ENCODE data around the gene UBL5.

Gene UBL5

DNA sequence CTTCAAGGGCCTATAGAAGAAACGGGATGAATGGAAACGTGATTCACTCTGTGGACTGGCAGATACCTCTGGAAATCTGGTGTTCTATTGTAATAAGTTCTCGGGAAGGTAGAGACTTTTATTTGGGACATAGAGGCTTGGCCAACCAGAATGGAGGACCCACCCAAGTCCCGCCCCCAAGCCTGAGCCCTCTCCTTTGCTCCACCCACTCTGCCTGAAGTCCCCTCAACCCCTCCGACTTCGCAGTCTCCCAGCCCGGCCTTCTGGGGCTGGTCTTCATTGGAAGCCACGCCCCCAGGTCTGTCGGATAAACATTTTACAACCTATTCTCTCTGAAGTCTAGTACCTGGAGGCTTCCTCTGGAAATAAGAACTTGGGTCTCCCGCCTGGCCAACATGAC is 25.7 kb upstream of the UBL5 start:
- Histone ChIP-seq H4K8ac (ENCODE audit: low read depth, low read length) (no peak overlapping the region), H2BK5ac (ENCODE audit: low read length) (no peak overlapping the region), H3K27me3 (ENCODE audit: insufficient read depth, low read length, poor library complexity) (no peaks in the 10 kb centered on the region), H2BK120ac (ENCODE audit: low read depth, low read length) (no peak overlapping the region), H3K4me3 (ENCODE audit: low read length) (no peak overlapping the region), H3K23ac (ENCODE audit: low read length) (no peak overlapping the region), H3K4me2 (ENCODE audit: low read length) (no peak overlapping the region), H3K79me1 (ENCODE audit: low read length) (no peaks in the 10 kb centered on the region), H2AK5ac (ENCODE audit: low read length) (no peak overlapping the region), H3K4ac (ENCODE audit: low read depth, low read length) (no peak overlapping the region), H3K9ac (ENCODE audit: low read length) (no peak overlapping the region), H3K27ac (ENCODE audit: low read depth, low read length) (no peak overlapping the region), H3K79me2 (ENCODE audit: control insufficient read depth, insufficient read depth, low read length) (no peaks in the 10 kb centered on the region), H2BK15ac (replicated peaks; ENCODE audit: low read depth) (no peak overlapping the region), H3K56ac (ENCODE audit: low read length) (no peak overlapping the region), H4K5ac (ENCODE audit: low read length) (no peak overlapping the region), H3K36me3 (ENCODE audit: control insufficient read depth, insufficient read depth, low read length) (peaks cover 3% of the 10 kb centered on the region), H3K4me1 (ENCODE audit: control insufficient read depth, low read depth, low read length) (no peaks in the 10 kb centered on the region), H3K18ac (ENCODE audit: low read length) (no peak overlapping the region)
- DNase-seq = peak; percentile 45
- no CpG with 5 or more reads among the region's 10 CpGs for WGBS (ENCODE audit: extremely low coverage, insufficient coverage, low lambda C conversion rate)

- no CpG with 5 or more reads among the region's 3 CpGs for WGBS (ENCODE audit: extremely low coverage, insufficient coverage, low lambda C conversion rate)
- Histone ChIP-seq H4K8ac (ENCODE audit: low read depth, low read length) (no peak overlapping the region), H3K23ac (ENCODE audit: low read length) (no peak overlapping the region), H3K4me3 (ENCODE audit: low read length) (no peak overlapping the region), H3K27ac (ENCODE audit: low read depth, low read length) (no peak overlapping the region), H3K27me3 (ENCODE audit: insufficient read depth, low read length, poor library complexity) (no peaks in the 10 kb centered on the region), H3K36me3 (ENCODE audit: control insufficient read depth, insufficient read depth, low read length) (peaks cover 13% of the 10 kb centered on the region), H2AK5ac (ENCODE audit: low read length) (no peak overlapping the region), H2BK5ac (ENCODE audit: low read length) (no peak overlapping the region), H3K18ac (ENCODE audit: low read length) (no peak overlapping the region), H3K4me1 (ENCODE audit: control insufficient read depth, low read depth, low read length) (no peaks in the 10 kb centered on the region), H3K79me1 (ENCODE audit: low read length) (no peaks in the 10 kb centered on the region), H3K79me2 (ENCODE audit: control insufficient read depth, insufficient read depth, low read length) (no peaks in the 10 kb centered on the region), H3K9ac (ENCODE audit: low read length) (no peak overlapping the region), H2BK15ac (replicated peaks; ENCODE audit: low read depth) (no peak overlapping the region), H3K4ac (ENCODE audit: low read depth, low read length) (no peak overlapping the region), H4K5ac (ENCODE audit: low read length) (no peak overlapping the region), H3K4me2 (ENCODE audit: low read length) (no peak overlapping the region), H3K56ac (ENCODE audit: low read length) (no peak overlapping the region), H2BK120ac (ENCODE audit: low read depth, low read length) (no peak overlapping the region)
- no peak for DNase-seq
Observed at GRCh38 chr19:9806803-9807202, 20.9 kb upstream of the UBL5 start.

DNA sequence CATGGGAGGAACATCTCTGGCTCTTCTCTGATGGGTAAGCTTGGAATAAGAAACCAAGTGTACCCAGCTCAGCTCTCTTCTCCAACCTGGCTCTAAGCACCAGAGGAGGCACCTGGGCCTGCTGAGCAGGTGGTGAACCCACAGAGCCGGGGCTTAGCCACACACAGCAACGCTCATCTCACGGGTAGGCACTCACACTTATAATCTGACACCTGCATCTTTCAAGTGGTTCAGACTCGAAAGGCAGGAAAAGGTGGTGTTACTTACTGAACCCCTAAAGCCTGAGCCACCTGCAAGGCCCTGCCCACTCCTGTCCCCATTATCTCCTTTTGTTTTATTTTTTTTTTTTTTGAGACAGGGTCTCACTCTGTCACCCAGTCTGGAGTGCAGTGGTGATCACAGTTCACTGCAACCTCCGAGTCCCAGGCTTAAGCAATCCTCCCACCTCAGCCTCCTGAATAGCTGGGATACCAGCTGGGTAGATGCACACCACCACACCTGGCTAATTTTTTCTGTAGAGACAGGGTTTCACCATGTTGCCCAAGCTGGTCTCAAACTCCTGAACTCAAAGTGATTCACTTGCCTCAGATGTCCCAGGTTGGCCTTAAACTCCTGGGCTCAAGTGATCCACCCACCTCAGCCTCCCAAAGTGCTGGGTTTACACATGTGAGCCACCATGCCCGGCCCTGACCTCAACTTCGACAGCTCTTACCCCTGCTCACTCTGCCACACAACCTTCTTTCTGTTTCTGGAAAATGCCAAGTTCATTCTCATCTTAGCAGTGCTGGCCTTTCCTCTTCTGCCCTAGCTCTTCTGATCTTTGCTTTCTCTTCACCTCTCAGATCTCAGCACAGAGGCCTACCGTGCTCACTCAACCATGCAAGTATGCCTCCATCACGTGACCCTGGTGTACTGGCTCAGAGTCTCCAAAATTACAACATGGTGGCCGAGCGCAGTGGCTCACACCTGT is 18.6 kb upstream of the UBL5 start:
- Histone ChIP-seq H3K23ac (ENCODE audit: low read length) (no peak overlapping the region), H2BK120ac (ENCODE audit: low read depth, low read length) (no peak overlapping the region), H3K79me1 (ENCODE audit: low read length) (no peaks in the 10 kb centered on the region), H3K79me2 (ENCODE audit: control insufficient read depth, insufficient read depth, low read length) (no peaks in the 10 kb centered on the region), H3K27ac (ENCODE audit: low read depth, low read length) (no peak overlapping the region), H3K36me3 (ENCODE audit: control insufficient read depth, insufficient read depth, low read length) (peaks cover 11% of the 10 kb centered on the region), H3K27me3 (ENCODE audit: insufficient read depth, low read length, poor library complexity) (no peaks in the 10 kb centered on the region), H4K5ac (ENCODE audit: low read length) (no peak overlapping the region), H4K8ac (ENCODE audit: low read depth, low read length) (no peak overlapping the region), H3K9ac (ENCODE audit: low read length) (no peak overlapping the region), H2BK5ac (ENCODE audit: low read length) (no peak overlapping the region), H3K4ac (ENCODE audit: low read depth, low read length) (no peak overlapping the region), H3K18ac (ENCODE audit: low read length) (no peak overlapping the region), H3K4me2 (ENCODE audit: low read length) (no peak overlapping the region), H3K4me1 (ENCODE audit: control insufficient read depth, low read depth, low read length) (no peaks in the 10 kb centered on the region), H3K4me3 (ENCODE audit: low read length) (no peak overlapping the region), H2BK15ac (replicated peaks; ENCODE audit: low read depth) (no peak overlapping the region), H3K56ac (ENCODE audit: low read length) (no peak overlapping the region), H2AK5ac (ENCODE audit: low read length) (no peak overlapping the region)
- no CpG with 5 or more reads among the region's 11 CpGs for WGBS (ENCODE audit: extremely low coverage, insufficient coverage, low lambda C conversion rate)
- no peak for DNase-seq

DNA sequence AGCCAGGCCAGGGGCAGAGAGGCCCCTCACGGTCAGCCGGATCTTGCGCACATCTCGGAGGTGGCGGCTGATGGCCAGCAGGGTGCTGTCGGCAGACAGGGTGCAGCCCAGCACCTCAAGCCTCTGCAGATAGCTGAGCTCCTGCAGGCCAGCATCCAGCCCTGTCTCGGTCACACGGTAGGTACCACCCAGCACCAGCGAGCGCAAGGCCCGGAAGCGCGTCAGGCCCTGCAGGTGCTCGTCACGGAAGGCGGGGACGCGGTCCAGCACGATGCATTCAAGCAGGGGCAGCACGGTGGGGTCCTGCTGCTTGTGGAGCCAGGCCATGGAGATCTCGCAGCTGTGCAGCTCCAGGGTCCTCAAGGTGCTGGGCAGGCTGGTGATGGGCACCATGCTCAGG is 16.6 kb upstream of the UBL5 start:
- Histone ChIP-seq H3K36me3 (ENCODE audit: control insufficient read depth, insufficient read depth, low read length) (peaks cover 11% of the 10 kb centered on the region), H3K4me3 (ENCODE audit: low read length) (no peak overlapping the region), H3K56ac (ENCODE audit: low read length) (no peak overlapping the region), H3K4me2 (ENCODE audit: low read length) (no peak overlapping the region), H3K4ac (ENCODE audit: low read depth, low read length) (no peak overlapping the region), H2BK120ac (ENCODE audit: low read depth, low read length) (no peak overlapping the region), H3K18ac (ENCODE audit: low read length) (no peak overlapping the region), H4K5ac (ENCODE audit: low read length) (no peak overlapping the region), H3K27ac (ENCODE audit: low read depth, low read length) (no peak overlapping the region), H2AK5ac (ENCODE audit: low read length) (no peak overlapping the region), H2BK5ac (ENCODE audit: low read length) (no peak overlapping the region), H3K9ac (ENCODE audit: low read length) (no peak overlapping the region), H3K23ac (ENCODE audit: low read length) (no peak overlapping the region), H3K79me1 (ENCODE audit: low read length) (no peaks in the 10 kb centered on the region), H3K79me2 (ENCODE audit: control insufficient read depth, insufficient read depth, low read length) (peaks cover 2% of the 10 kb centered on the region), H3K27me3 (ENCODE audit: insufficient read depth, low read length, poor library complexity) (no peaks in the 10 kb centered on the region), H3K4me1 (ENCODE audit: control insufficient read depth, low read depth, low read length) (no peaks in the 10 kb centered on the region), H2BK15ac (replicated peaks; ENCODE audit: low read depth) (no peak overlapping the region), H4K8ac (ENCODE audit: low read depth, low read length) (no peak overlapping the region)
- no peak for DNase-seq
- WGBS (ENCODE audit: extremely low coverage, insufficient coverage, low lambda C conversion rate) = no CpG with 5 or more reads among the region's 21 CpGs

- H4K8ac ChIP-seq (ENCODE audit: low read depth, low read length) = no peak overlapping the region
- peaks cover 19% of the 10 kb centered on the region for H3K79me2 ChIP-seq (ENCODE audit: control insufficient read depth, insufficient read depth, low read length)
- peak overlapping the region; percentile 96 for H3K4me2 ChIP-seq (ENCODE audit: low read length)
- H4K5ac ChIP-seq (ENCODE audit: low read length) = no peak overlapping the region
- H3K36me3 ChIP-seq (ENCODE audit: control insufficient read depth, insufficient read depth, low read length) = no peaks in the 10 kb centered on the region
- peaks cover 8% of the 10 kb centered on the region for H3K79me1 ChIP-seq (ENCODE audit: low read length)
- H2BK5ac ChIP-seq (ENCODE audit: low read length) = no peak overlapping the region
- H3K18ac ChIP-seq (ENCODE audit: low read length) = no peak overlapping the region
- peak overlapping the region; percentile 98 for H3K9ac ChIP-seq (ENCODE audit: low read length)
- no peaks in the 10 kb centered on the region for H3K4me1 ChIP-seq (ENCODE audit: control insufficient read depth, low read depth, low read length)
- no peak overlapping the region for H3K27ac ChIP-seq (ENCODE audit: low read depth, low read length)
- DNase-seq = no peak
- no peaks in the 10 kb centered on the region for H3K27me3 ChIP-seq (ENCODE audit: insufficient read depth, low read length, poor library complexity)
- no peak overlapping the region for H2BK15ac ChIP-seq (replicated peaks; ENCODE audit: low read depth)
- H3K23ac ChIP-seq (ENCODE audit: low read length) = no peak overlapping the region
- H2BK120ac ChIP-seq (ENCODE audit: low read depth, low read length) = no peak overlapping the region
- no CpG with 5 or more reads among the region's 39 CpGs for WGBS (ENCODE audit: extremely low coverage, insufficient coverage, low lambda C conversion rate)
- peak overlapping the region; percentile 97 for H3K56ac ChIP-seq (ENCODE audit: low read length)
- H2AK5ac ChIP-seq (ENCODE audit: low read length) = no peak overlapping the region
- H3K4me3 ChIP-seq (ENCODE audit: low read length) = peak overlapping the region; percentile 96
- peak overlapping the region; percentile 17 for H3K4ac ChIP-seq (ENCODE audit: low read depth, low read length)
Observed at GRCh38 chr19:9818175-9818733, 9.5 kb upstream of the UBL5 start.

All from mesendoderm (in vitro differentiated cells).